Karpas-422 (cell line): ENCODE results near the gene SUPT16H. TPM values are rescaled to one million over a fixed set of nuclear protein-coding genes. Genes with fewer than 3 reads are reported as not detected.
A peak's percentile ranks its signal among the peaks of the same experiment; 100 is the strongest.

Experiments
- DNase-seq: peaks from one replicate; pipeline ENCODE4 v3.0.0-alpha.2; 2015
- H2AFZ ChIP-seq: fragments of 200-600 bp; sonication (generic); 2 replicates; pipeline ENCODE4 v1.6.1; 2014; ENCODE audit warnings: antibody characterized with exemption, low read length, mixed read lengths
- H3K27ac ChIP-seq: fragments of 200-600 bp; sonication (generic); 2 replicates; pipeline ENCODE4 v1.5.1; 2014; ENCODE audit warnings: mild to moderate bottlenecking, low read length, moderate library complexity
- H3K27me3 ChIP-seq: fragments of 200-600 bp; sonication (generic); 2 replicates; pipeline ENCODE4 v1.6.1; 2014; ENCODE audit warnings: low read length, mixed read lengths
- H3K36me3 ChIP-seq: fragments of 200-600 bp; sonication (generic); 2 replicates; pipeline ENCODE4 v1.6.1; 2014; ENCODE audit warnings: low read length, mixed read lengths; ENCODE audit not compliant: insufficient read depth
- H3K4me1 ChIP-seq: fragments of 200-600 bp; sonication (generic); 2 replicates; pipeline ENCODE4 v1.6.1; 2014; ENCODE audit warnings: mild to moderate bottlenecking, low read length, mixed read lengths
- H3K4me2 ChIP-seq: fragments of 200-600 bp; sonication (generic); 2 replicates; pipeline ENCODE4 v1.6.1; 2014; ENCODE audit warnings: low read length, low read depth, mild to moderate bottlenecking; ENCODE audit not compliant: poor library complexity, severe bottlenecking
- H3K4me3 ChIP-seq: fragments of 200-600 bp; sonication (generic); 2 replicates; pipeline ENCODE4 v1.5.1; 2014; ENCODE audit warnings: mild to moderate bottlenecking, antibody characterized with exemption, low read length, mixed read lengths
- H3K79me2 ChIP-seq: fragments of 200-600 bp; sonication (generic); 2 replicates; pipeline ENCODE4 v1.6.1; 2014; ENCODE audit warnings: mild to moderate bottlenecking, low read length, mixed read lengths
- H3K9ac ChIP-seq: fragments of 200-600 bp; sonication (generic); 2 replicates; pipeline ENCODE4 v1.6.0; 2014; ENCODE audit warnings: low read length
- H3K9me2 ChIP-seq: fragments of 200-600 bp; sonication (generic), shearing (Covaris generic); replicated peaks from 2 replicates; pipeline ENCODE4 v1.6.0; 2014; ENCODE audit warnings: mild to moderate bottlenecking, low read length, moderate library complexity; ENCODE audit not compliant: insufficient read depth
- H3K9me3 ChIP-seq: fragments of 300-700, 200-600 bp; sonication (generic); 2 replicates; pipeline ENCODE4 v1.6.1; 2014; ENCODE audit warnings: low read length, mixed read lengths
- H4K20me1 ChIP-seq: fragments of 200-600 bp; sonication (generic); 2 replicates; pipeline ENCODE4 v1.6.1; 2014; ENCODE audit warnings: mild to moderate bottlenecking, antibody characterized with exemption, low read length, low read depth; ENCODE audit not compliant: insufficient read depth
- total RNA-seq: library from RNA; depleted of rRNA; stranded (reverse); fragments of >200 nt; shearing (Covaris generic); gene quantifications from 2 replicates; pipeline ENCODE4 v1.2.3, GENCODE V29; 2014; ENCODE audit warnings: low replicate concordance

Gene SUPT16H
- total RNA-seq, 1 experiment from 2014 or later: 102 TPM

DNA sequence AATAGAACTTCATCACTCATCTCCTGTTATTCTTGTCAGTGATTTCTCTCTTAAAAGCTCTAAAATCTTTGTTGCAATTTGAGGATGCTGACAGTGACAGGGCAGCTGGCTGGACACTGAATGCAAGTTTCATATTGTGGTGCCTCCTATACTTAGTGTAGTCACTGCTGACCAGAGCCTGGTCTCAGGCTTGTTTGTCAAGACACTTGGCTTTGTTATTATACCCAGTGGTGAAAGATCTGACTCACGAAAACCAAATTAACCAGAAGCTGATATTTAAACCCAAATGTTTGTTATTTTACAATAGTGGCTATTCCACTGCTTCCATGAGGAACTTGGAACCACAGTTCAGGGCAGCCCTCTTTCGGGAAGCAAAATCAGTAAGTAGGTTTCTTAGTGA is 61.1 kb downstream of the SUPT16H start:
- Histone ChIP-seq H4K20me1 (no peaks in the 10 kb centered on the region), H2AFZ (no peak overlapping the region), H3K27me3 (no peaks in the 10 kb centered on the region), H3K4me2 (no peak overlapping the region), H3K9me2 (no peaks in the 10 kb centered on the region), H3K4me1 (peaks cover under 1% of the 10 kb centered on the region), H3K27ac (no peak overlapping the region), H3K9me3 (no peaks in the 10 kb centered on the region), H3K4me3 (no peak overlapping the region), H3K36me3 (no peaks in the 10 kb centered on the region), H3K79me2 (no peaks in the 10 kb centered on the region), H3K9ac (no peak overlapping the region)
- no peak for DNase-seq

DNA sequence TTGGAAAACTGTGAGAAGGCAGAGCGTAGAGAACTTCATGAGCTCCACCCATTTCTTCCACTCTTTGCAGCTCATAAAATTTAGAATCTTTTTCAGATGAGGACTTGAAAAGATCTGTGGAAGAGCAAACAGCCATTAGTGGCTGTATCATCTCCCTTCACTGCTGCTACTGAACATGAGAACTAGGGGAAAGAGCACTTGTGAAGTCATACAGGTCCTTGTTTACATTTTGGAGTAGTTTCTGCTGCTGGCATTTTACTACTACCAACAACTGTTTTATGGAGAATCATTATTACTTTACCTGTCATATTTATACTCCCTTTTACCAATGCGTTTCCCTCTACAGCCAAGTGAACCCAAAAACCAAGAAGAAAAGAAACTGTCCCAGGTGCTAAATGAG is 62.9 kb downstream of the SUPT16H start:
- no peak overlapping the region for H3K27ac ChIP-seq
- no peak overlapping the region for H2AFZ ChIP-seq
- no peaks in the 10 kb centered on the region for H3K9me3 ChIP-seq
- no peaks in the 10 kb centered on the region for H3K36me3 ChIP-seq
- H3K9ac ChIP-seq: no peak overlapping the region
- no peak for DNase-seq
- no peak overlapping the region for H3K4me2 ChIP-seq
- no peaks in the 10 kb centered on the region for H3K27me3 ChIP-seq
- H3K4me3 ChIP-seq: no peak overlapping the region
- H3K9me2 ChIP-seq: no peaks in the 10 kb centered on the region
- H3K4me1 ChIP-seq: peaks cover 10% of the 10 kb centered on the region
- no peaks in the 10 kb centered on the region for H3K79me2 ChIP-seq
- no peaks in the 10 kb centered on the region for H4K20me1 ChIP-seq

- peak; percentile 52 for DNase-seq
- H2AFZ ChIP-seq: no peak overlapping the region
- H3K9me3 ChIP-seq: no peaks in the 10 kb centered on the region
- H3K36me3 ChIP-seq: no peaks in the 10 kb centered on the region
- no peak overlapping the region; the same call in 1 of the 2 replicates for H3K9ac ChIP-seq
- no peak overlapping the region for H3K4me3 ChIP-seq
- no peak overlapping the region for H3K27ac ChIP-seq
- no peak overlapping the region for H3K4me2 ChIP-seq
- no peaks in the 10 kb centered on the region for H3K79me2 ChIP-seq
- H3K9me2 ChIP-seq: no peaks in the 10 kb centered on the region
- peaks cover 10% of the 10 kb centered on the region for H3K4me1 ChIP-seq
- no peaks in the 10 kb centered on the region for H4K20me1 ChIP-seq
- H3K27me3 ChIP-seq: no peaks in the 10 kb centered on the region
Measured at GRCh38 chr14:21317398-21317797, 66.4 kb downstream of the SUPT16H start.

DNA sequence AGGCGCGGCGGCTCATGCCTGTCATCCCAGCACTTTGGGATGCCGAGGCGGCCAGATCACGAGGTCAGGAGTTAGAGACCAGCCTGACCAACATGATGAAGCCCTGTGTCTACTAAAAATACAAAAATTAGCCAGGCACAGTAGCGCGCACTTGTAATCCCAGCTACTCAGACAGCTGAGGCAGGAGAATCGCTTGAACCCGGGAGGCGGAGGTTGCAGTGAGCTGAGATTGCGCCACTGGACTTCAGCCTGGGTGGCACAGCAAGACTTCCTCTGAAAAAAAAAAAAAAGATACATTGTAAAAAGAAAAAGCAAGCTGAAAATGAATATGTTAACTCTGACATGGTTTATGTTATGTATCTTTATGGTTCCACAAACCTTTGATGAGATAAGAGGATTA is 70.3 kb downstream of the SUPT16H start:
- Histone ChIP-seq H3K9me2 (no peaks in the 10 kb centered on the region), H3K4me1 (peaks cover 21% of the 10 kb centered on the region), H3K9ac (no peak overlapping the region), H3K9me3 (no peaks in the 10 kb centered on the region), H4K20me1 (no peaks in the 10 kb centered on the region), H3K36me3 (no peaks in the 10 kb centered on the region), H3K4me3 (no peak overlapping the region), H3K27ac (no peak overlapping the region), H2AFZ (no peak overlapping the region), H3K27me3 (no peaks in the 10 kb centered on the region), H3K4me2 (no peak overlapping the region), H3K79me2 (no peaks in the 10 kb centered on the region)
- DNase-seq: no peak

- Histone ChIP-seq H3K27ac (no peak overlapping the region), H3K4me3 (no peak overlapping the region), H3K27me3 (no peaks in the 10 kb centered on the region), H3K9ac (no peak overlapping the region), H3K4me1 (peaks cover 16% of the 10 kb centered on the region), H3K4me2 (no peak overlapping the region), H3K79me2 (no peaks in the 10 kb centered on the region), H3K36me3 (no peaks in the 10 kb centered on the region), H4K20me1 (no peaks in the 10 kb centered on the region), H2AFZ (no peak overlapping the region), H3K9me3 (no peaks in the 10 kb centered on the region), H3K9me2 (no peaks in the 10 kb centered on the region)
- no peak for DNase-seq
Measured at GRCh38 chr14:21311614-21312013, 72.2 kb downstream of the SUPT16H start.

DNA sequence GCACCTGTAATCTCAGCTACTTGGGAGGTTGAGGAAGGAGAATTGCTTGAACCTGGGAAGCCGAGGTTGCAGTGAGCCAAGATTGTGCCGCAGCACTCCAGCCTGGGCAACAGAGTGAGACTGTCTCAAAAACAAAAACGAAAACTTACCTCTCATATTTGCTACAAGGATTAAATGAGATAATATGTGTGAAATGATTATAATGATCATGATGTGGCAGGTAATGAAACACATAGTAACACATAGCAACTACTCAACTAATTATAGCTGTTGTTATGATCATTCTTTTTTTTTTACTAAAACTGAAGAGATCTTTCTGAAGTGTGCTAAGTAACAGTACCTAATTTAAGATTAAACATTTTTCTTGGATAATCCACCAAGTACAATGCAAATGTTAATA is 73.9 kb downstream of the SUPT16H start:
- DNase-seq: no peak
- Histone ChIP-seq H3K27me3 (no peaks in the 10 kb centered on the region), H3K4me2 (no peak overlapping the region), H3K79me2 (no peaks in the 10 kb centered on the region), H3K9me3 (no peaks in the 10 kb centered on the region), H4K20me1 (no peaks in the 10 kb centered on the region), H3K9ac (no peak overlapping the region), H3K4me1 (peaks cover 16% of the 10 kb centered on the region), H2AFZ (no peak overlapping the region), H3K4me3 (no peak overlapping the region), H3K9me2 (no peaks in the 10 kb centered on the region), H3K36me3 (no peaks in the 10 kb centered on the region), H3K27ac (no peak overlapping the region)

DNA sequence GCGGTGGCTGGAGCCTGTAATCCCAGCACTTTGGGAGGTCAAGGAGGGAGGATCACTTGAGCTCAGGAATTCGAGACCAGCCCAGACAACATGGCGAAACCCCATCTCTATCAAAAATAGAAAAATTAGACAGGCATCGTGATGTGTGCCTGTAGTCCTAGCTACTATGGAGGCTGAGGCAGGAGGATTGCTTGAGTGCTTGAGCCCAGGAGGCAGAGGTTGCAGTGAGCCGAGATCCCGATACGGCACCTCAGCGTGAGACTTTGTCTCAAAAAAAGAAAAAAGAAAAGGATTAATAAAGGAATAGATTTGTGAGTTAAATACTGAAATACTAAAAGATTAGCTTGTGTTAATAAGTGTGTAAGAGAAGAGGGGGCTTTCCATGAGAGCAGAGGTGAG is 74.6 kb downstream of the SUPT16H start:
- Histone ChIP-seq H3K4me1 (peaks cover 16% of the 10 kb centered on the region), H3K9me2 (no peaks in the 10 kb centered on the region), H3K9me3 (no peaks in the 10 kb centered on the region), H2AFZ (peak overlapping the region; percentile 98), H3K9ac (peak overlapping the region; percentile 29; the same call in 1 of the 2 replicates), H4K20me1 (no peaks in the 10 kb centered on the region), H3K79me2 (no peaks in the 10 kb centered on the region), H3K27ac (no peak overlapping the region), H3K4me2 (peak overlapping the region; percentile 71), H3K36me3 (no peaks in the 10 kb centered on the region), H3K4me3 (peak overlapping the region; percentile 55), H3K27me3 (no peaks in the 10 kb centered on the region)
- no peak for DNase-seq

DNA sequence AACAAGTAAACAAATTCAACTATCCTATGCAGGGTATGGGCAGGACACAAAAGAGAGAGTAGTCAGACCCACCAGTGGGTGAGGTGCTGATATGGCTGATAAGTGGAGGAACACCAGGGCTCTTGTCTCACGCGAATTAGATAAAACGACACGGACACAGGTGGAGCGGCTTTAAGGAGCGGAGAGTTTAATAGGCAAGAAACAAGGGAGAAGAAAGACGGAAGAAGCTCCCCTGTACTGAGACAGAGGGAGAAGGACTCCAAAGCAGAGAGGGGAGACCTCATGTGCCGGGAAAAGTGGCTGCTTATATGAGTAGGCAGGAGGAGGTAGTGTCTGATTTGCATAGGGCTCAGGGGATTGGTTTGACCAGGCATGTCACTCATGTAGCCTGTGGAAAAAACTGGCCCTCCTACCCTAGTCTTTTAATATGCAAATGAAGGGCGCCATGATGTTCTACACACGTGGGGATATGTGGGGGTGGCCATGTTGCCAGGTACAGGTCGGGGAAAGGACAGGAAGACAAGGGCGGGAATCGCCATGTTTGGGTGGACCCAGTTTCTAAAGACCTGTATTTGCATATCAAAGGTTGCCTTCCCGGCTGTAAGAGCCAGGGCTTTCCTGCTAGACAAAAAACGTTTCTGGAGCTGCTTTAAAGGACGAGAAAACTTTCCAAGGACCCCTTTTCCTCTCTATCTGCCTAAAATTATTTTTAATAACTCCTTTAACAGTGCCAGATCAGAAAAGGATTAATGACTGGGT is 75.2 kb downstream of the SUPT16H start:
- Histone ChIP-seq H3K4me1 (peaks cover 16% of the 10 kb centered on the region), H3K27ac (no peak overlapping the region), H3K27me3 (no peaks in the 10 kb centered on the region), H3K9me2 (no peaks in the 10 kb centered on the region), H2AFZ (peak overlapping the region; percentile 98), H4K20me1 (no peaks in the 10 kb centered on the region), H3K36me3 (no peaks in the 10 kb centered on the region), H3K4me3 (peak overlapping the region; percentile 55), H3K9me3 (no peaks in the 10 kb centered on the region), H3K4me2 (peak overlapping the region; percentile 71), H3K79me2 (no peaks in the 10 kb centered on the region), H3K9ac (peak overlapping the region; percentile 29; the same call in 1 of the 2 replicates)
- peak; percentile 96 for DNase-seq
